GM12891 (cell line): ENCODE measurements around the gene DZIP1L.

Source experiments
- PAX5 ChIP-seq: IDR thresholded peaks from 2 replicates; pipeline ENCODE4 v1.6.1; 2011; ENCODE audit warnings: low read length, moderate library complexity, mild to moderate bottlenecking; ENCODE audit not compliant: insufficient read depth, severe bottlenecking
- POLR2A ChIP-seq: IDR thresholded peaks from 2 replicates; pipeline ENCODE4 v1.6.1; 2011; ENCODE audit warnings: low read depth, low read length, control low read depth
- POLR2AphosphoS5 ChIP-seq: IDR thresholded peaks from 2 replicates; pipeline ENCODE4 v1.6.1; 2011; ENCODE audit warnings: low read depth, low read length, control low read depth
- POU2F2 ChIP-seq: IDR thresholded peaks from 2 replicates; pipeline ENCODE4 v1.6.1; 2011; ENCODE audit warnings: low read depth, mild to moderate bottlenecking, control low read depth, low read length, moderate library complexity
- SPI1 ChIP-seq: IDR thresholded peaks from 2 replicates; pipeline ENCODE4 v1.6.1; 2011; ENCODE audit warnings: low read depth, low read length, control low read depth
- TAF1 ChIP-seq: IDR thresholded peaks from 2 replicates; pipeline ENCODE4 v1.6.1; 2011; ENCODE audit warnings: low read depth, low read length, control low read depth

DNA sequence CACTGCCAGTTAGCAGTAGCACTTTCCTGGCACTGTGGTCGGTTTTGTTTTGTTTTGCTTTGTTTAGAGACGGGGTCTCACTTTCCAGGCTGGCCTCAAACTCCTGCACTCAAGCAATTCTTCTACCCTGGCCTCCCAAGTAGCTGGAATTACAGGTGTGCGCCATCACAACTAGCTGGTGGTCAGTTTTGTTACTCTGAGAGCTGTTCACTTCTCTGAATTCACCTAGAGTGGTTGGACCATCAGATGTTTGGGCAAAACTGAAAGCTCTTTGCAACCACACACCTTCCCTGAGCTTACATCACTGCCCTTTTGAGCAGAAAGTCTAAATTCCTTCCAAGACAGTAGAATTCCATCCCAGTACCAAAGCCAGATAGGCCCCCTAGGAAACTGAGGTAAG is 82.8 kb downstream of the DZIP1L start:
- TF ChIP-seq TAF1, result no peak
- no peak for TF ChIP-seq POLR2A
- no peak for TF ChIP-seq POLR2AphosphoS5
- no peak for TF ChIP-seq POU2F2
- no peak for TF ChIP-seq SPI1
- TF ChIP-seq PAX5, result no peak
